COLO668 (cell line): ENCODE results near the gene CNTNAP2.
"Not testable (repeated sequence)": the region's sequence is repeated elsewhere in the genome, so short reads cannot be mapped to it uniquely, and the experiment has no call there.

ENCODE experiments used
- DNase-seq: peaks from one replicate; lab custom pipeline; 2025; ENCODE audit not compliant: unreplicated experiment; lab: John Stamatoyannopoulos, UW

Gene CNTNAP2

DNA sequence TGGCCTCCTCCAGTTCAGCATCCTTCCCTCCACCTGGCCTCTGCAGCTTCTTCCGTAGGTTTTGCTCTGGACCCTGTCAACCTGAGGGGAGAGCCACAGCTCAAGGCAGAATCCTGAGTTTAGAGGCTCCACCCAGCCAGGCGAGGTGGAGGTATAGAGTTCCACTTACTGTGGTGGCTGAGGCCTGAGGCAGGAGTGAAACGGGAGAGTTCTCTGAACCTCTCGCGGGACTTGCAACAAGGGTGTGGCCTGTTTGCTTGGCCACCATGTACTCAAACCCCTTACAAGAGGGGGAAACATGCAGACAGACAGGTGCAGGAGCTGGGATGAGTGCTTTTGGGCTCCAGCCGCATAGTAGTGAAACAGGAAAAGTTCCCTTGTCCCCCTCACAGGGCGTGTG, 2320.0 kb downstream of the CNTNAP2 start:
- DNase-seq = peak; percentile 17

DNA sequence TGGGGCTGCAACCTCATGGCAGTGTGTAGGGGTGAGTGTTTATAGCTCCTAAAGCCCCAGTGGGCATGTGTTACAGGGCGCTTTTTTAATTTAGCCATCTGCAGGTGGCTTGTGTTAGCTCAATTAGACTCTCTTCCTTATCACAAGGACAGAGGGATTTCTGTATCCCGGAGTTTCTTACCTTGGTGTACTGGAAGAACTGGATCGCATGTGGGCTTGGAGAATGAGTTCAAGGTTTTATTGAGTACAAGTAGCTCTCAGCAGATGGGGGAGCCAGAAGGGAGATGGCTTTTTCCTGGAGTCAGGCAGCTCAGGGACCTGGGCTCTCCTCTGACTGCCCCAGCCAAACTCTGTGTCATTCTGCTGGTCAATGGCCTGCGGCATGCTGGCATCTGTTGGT, 2320.4 kb downstream of the CNTNAP2 start:
- DNase-seq = no peak

DNA sequence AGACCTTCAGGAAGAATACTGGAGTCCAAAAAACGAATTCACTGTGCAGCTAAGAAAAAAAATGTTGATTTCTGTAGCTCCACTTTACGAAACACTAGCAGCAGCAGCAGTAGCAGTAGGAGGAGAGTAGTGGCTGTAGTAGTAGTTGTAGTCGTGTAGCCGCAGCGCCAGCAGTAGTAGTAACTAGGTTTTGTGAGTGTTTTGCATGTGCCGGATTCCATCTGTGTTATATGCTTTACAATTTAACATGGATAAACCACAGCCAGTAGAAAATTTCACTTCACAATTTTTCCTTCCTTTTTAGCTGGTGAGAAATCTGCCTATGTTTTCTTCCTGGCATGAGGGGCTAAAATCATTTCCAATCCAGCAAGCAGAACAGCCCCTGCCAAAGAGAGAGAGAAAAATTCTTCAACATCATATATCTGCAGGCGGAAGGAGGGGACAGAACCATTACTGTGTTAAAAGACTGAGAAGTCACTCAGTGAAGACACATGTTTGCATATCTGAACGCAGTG, 2325.6 kb downstream of the CNTNAP2 start:
- DNase-seq = no peak

DNA sequence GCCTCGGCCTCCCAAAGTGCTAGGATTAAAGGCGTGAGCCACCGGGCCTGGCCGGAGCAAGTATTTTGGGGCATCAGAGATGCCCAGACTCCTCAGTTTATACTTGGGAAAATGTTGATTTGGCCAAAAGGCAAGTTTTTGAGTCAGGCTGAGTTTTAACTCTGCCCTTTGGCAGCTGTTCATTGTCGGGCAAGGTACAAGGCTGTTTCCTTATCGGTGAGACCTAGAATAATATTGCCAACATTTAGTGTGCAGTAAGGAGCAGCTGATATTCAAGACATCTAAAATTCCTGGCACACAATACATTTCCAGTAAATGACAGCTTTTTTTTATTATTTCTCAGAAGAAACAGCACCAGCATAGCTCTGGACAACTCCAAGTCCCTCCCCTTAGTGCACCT, 2326.3 kb downstream of the CNTNAP2 start:
- no peak for DNase-seq

DNA sequence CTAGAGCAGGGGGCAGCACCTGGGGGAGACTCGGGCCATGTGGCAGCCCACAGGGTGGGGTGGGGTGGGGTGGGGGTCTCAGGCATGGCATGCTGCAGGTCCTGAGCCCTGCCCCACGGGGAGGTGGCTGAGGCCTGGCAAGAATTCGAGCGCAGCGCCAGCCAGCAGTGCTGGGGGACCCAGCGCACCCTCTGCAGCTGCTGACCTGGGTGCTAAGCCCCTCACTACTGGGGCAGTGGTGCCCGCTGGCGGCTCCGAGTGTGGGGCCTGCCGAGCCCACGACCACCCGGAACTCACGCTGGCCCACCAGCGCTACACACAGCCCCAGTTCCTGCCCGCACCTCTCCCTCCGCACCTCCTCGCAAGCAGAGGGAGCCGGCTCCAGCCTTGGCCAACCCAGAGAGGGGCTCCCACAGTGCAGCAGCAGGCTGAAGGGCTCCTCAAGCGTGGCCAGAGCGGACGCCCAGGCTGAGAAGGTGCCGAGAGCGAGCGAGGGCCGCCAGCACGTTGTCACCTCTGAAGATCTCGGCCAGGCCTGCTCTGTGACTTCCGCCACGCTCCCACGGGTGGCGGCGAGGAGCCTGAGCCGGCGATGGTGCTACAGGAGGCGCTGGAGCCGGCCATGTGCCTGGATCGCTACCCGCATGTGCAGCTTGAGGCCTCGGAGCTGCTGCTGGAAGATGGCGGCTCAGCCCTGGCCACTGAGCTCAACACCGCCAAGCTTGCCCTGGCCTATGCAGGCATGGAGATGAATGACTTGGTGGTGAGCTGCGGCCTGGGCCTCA, 2328.9 kb downstream of the CNTNAP2 start:
- no peak for DNase-seq

DNA sequence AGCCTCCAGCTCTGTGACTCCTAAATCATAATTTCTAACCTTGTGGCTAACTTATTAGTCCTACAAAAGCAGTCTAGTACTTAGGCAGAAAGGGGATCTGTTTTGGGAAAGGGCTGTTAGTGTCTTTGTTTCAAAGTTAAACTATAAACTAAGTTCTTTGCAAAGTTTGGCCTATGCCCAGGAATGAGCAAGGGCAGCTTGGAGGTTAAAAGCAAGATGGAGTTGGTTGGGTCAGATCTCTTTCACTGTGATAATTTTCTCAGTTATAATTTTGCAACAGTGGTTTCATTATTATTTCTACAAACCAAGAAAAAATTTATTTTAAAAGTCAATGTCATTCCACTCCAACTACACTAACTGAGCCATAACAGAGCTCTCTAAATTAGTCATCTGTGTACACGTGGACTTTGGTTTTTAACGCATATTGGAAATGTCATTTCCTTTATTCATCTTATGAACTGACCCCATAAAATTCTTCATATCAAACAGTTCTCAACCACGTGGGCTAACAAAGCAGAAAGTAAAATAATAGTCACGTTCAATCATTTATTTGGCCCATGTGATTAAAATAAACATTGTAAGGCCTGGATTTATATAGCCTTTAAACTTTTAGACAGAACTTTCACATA, 2330.7 kb downstream of the CNTNAP2 start:
- DNase-seq = no peak

DNA sequence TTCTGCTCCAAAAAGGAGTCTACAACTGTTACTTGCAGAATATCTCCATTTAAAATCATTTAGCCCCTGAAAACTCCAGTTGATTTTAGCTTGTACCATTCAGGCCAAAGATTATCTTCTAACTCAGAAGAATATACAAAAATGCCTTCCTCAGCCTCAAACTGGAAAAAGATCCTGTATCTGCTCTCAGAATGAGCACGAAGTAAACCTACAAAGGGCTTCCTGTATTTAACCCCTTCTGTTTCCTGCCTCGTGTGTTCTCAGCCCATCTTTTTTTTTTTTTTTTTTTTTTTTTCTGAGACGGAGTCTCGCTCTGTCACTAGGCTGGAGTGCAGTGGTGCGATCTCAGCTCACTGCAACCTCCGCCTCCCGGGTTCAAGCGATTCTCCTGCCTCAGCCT, 2334.9 kb downstream of the CNTNAP2 start:
- not testable (repeated sequence) for DNase-seq

DNA sequence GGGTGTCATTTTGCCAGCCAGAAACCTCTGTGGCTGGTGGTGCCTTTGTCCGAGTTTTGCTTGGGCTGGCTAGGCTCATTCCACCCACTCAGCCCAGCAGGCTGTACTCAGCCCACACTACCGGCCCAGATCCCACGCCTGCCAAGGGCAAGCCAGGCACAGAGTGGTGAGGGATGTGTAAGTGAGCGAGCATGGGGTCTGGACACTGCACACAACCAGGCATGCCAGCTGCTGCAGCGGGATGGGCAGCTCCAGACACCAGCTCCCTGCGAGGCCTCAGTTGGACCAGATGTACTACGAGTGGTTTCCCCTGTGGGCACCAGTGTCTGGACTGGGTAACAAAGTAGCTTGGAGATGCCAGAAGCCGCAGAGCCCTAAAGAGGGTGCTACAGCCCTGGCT, 2339.8 kb downstream of the CNTNAP2 start:
- no peak for DNase-seq

DNA sequence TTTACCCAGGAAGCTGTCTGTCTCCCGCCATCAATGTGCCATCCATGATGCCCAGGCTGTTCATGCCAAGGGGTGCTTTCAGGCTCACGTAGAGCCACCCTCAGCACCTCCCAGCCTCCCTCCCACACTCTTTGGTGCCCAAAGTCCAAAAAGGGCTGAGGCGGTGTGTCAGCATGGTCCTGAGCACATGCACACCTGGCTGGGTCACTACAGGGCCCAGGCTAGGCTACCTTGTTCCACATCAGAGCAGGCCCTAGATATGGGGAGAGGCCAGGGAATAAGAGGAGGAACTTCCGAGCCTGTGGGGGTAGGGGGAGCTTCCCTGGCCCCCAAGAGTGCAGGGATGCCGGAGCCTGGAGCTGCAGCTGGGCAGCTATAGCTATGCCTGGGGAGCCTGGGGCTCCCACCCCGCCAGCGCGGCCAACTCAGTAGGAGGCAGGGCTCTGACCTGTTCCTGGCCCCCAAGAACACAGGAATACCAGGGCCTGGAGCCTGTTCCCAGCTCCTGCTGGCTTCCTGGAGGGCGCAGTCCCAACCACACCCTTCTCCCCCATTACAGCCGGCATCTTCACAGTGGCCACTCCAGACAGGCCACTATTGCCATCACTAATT, 2340.8 kb downstream of the CNTNAP2 start:
- no peak for DNase-seq

DNA sequence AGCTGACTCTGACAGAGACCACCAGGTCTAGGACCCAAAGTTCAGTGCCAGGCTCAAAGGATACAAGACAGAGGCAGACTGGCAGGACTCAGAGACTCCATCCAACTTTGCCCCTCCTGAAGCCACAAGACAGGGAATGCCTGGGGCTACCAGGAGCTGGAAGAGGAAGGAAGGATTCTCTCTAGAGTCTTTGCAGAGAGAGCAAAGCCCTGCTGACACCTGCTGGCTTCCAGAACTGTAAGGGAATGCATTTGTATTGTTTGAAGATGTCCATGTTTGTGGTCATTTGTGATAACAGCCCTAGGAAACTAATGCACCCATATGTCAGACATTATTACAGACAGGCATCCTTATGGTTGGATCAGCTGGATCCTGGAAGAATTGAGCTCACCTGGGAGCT, 2341.7 kb downstream of the CNTNAP2 start:
- no peak for DNase-seq

DNA sequence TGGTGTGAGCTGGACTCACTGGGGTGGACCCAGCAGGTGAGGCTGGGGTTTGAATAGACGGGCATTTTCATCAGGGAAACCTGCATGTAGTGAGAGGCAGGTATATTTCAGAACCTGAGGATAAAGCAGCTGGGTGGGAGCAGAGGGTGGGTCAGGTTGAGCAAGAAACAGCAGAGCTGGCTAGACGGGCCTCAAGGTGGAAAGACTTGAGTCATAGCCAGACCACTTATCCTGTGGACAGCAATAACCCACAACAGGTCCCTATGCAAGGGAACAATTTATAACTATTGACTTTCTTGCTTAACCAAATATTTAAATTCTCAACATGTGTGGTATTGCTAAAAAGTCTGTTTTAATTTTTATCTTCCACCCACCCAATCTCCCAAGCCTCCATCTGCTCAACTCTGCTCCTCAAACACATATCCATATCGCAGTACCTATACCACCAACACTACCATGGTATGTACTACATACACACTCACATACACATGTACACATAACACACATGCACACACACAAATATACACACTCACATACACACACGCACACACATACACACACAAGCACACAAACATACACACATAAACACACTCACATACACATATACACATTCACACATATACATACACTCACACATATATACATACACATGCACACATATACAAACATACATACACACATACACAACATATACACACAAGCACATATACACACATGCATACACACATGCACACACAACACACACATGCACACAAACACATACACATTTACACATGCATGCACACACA, 2345.0 kb downstream of the CNTNAP2 start:
- DNase-seq = no peak

DNA sequence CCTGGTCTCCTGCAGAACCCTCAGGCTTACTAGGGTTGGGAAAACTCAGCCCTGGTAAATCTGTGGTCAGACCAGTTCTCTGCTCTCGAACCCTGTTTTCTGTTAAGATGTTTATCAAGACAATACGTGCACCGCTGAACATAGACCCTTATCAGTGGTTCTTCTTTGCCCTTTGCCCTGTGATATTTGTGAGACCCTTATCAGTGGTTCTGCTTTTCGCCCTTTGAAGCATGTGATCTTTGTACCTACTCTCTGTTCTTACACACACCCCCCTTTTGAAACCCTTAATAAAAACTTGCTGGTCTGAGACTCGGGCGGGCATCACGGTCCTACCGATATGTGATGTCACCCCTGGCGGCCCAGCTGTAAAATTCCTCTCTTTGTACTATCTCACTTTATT, 2346.2 kb downstream of the CNTNAP2 start:
- not testable (repeated sequence) for DNase-seq

DNA sequence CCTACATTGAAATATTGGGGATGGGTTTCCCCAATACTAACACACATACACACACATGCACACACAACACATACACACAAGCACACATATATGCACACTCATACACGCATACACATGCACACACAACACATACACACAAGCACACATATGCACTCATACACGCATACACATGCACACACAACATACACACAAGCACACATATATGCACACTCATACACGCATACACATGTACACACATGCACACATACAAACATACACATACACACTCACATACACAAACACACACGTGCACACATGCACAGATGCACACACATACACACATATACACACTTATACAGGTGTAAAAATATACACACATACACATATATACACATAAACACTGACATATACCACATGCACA, 2346.6 kb downstream of the CNTNAP2 start:
- DNase-seq = no peak

DNA sequence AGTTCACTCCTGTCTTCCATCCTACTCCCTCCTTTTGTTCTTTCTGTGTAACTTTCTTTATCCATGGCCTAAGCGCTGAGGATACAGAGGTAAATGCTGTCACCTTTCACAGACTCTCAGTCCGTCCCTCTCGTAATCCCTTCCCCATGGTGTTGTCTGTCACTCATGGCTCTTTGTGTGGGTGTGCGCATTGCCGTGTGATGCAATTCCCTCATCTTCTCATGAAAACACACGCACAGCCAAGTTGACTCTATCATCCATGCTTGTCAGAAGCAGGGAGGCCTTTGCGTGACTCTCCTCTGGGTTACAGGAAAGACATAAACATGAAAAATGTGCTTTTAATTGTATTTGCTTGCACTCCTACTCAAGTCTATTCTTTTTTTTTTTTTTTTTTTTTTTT, 2348.3 kb downstream of the CNTNAP2 start:
- no peak for DNase-seq

DNA sequence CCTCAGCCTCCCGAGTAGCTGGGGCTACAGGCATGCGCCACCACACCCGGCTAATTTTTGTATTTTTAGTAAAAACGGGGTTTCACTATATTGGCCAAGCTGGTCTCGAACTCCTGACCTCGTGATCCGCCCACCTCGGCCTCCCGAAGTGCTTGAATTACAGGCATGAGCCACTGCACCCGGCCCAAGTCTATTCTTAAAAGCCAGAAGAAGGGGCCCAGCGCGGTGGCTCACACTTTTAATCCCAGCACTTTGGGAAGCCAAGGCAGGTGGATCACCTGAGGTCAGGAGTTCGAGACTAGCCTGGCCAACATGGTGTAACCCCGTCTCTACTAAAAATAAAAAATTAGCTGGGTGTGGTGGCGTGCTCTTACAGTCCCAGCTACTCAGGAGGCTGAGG, 2348.8 kb downstream of the CNTNAP2 start:
- not testable (repeated sequence) for DNase-seq

DNA sequence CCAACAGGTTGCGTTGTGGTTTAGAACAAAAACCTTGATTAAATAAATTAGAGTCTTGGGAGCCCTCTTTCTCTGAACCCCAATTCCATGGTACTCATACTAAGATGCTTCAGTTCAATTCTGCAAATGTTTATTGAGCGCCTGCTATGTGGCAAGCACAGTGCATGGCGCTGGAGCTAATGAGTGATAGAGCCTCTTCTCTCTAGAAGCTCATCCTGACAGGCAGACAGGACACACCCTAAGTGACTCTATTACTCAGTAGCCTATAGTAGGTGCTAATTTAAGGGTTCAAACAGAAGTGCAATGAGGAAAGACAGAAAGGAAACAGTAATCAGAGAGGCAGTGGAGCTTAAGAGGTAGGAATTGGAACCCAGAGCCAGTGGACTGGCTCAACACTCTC, 2349.5 kb downstream of the CNTNAP2 start:
- no peak for DNase-seq

DNA sequence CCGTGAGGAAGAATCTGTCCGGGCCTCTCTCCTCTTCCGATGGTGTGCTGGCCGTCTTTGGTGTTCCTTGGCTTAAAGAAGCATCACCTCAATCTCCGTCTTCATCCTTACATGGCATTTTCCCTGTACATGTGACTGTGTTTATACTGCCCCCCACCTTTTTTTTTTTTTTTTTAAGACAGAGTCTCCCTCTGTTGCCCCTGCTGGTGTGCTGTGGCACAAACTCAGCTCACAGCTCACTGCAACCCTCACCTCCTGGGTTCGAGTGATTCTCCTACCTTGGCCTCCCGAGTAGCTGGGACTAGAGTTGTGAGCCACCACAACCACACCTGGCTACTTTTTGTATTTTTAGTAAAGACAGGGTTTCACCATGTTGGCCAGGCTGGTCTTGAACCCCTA, 2352.1 kb downstream of the CNTNAP2 start:
- DNase-seq = no peak
